Left ventricle myocardium inferior (tissue), 1 donor: ENCODE data around the gene EPB41L5. TPM values are rescaled to one million over a fixed set of nuclear protein-coding genes. Genes with fewer than 3 reads are reported as not detected.

ENCODE experiments used
- DNase-seq: peaks from one replicate; pipeline ENCODE4 v3.0.0-alpha.2; 2020
- H3K27ac ChIP-seq: fragments of 200-600 bp; replicated peaks from 2 replicates; pipeline ENCODE4 v1.8.0; 2021
- H3K27me3 ChIP-seq: fragments of 200-600 bp; 2 replicates; pipeline ENCODE4 v1.8.0; 2021; ENCODE audit warnings: low read depth
- H3K36me3 ChIP-seq: fragments of 200-600 bp; 2 replicates; pipeline ENCODE4 v1.8.0; 2021
- H3K4me1 ChIP-seq: fragments of 200-600 bp; 2 replicates; pipeline ENCODE4 v1.8.0; 2021
- H3K4me3 ChIP-seq: fragments of 200-600 bp; 2 replicates; pipeline ENCODE4 v1.8.0; 2021; ENCODE audit warnings: mild to moderate bottlenecking, moderate library complexity
- H3K9me3 ChIP-seq: fragments of 200-600 bp; replicated peaks from 2 replicates; pipeline ENCODE4 v1.8.0; 2021
- CTCF ChIP-seq: fragments of 200-600 bp; IDR thresholded peaks from 2 replicates; pipeline ENCODE4 v1.8.0; 2021; ENCODE audit warnings: antibody characterized with exemption, mild to moderate bottlenecking, borderline replicate concordance
- intact Hi-C: fragments of 100-400 bp; cut with micrococcal nuclease; formaldehyde crosslinking; loops from one replicate; pipeline ENCODE4 v1.11.0; 2022
- total RNA-seq: library from RNA; stranded (reverse); fragmentation: NEBNext Ultra II Directional; extraction: Animal tissue kit (Norgen Biotek cat#: 25700); gene quantifications from one replicate; pipeline ENCODE4 v1.2.1, GENCODE V29; 2021
- donor health status: DM: no; HTN: yes; CAD: no; lungs with severe emphysema.

EPB41L5 gene
- total RNA-seq, 1 donor from 2014 or later: 9.1 TPM

GRCh38 chr2:120123090-120123489 is 110.2 kb downstream of the EPB41L5 start:
- Histone ChIP-seq H3K36me3 (peaks cover 18% of the 10 kb centered on the region), H3K9me3 (peaks cover 18% of the 10 kb centered on the region), H3K4me1 (no peaks in the 10 kb centered on the region), H3K4me3 (no peak overlapping the region), H3K27ac (no peak overlapping the region), H3K27me3 (no peaks in the 10 kb centered on the region)
- DNase-seq: no peak
- TF ChIP-seq CTCF: no peak
- intact Hi-C loops: no loop called here

GRCh38 chr2:120125195-120125594 is 112.3 kb downstream of the EPB41L5 start:
- Histone ChIP-seq H3K4me3 (no peak overlapping the region), H3K9me3 (peaks cover 9% of the 10 kb centered on the region), H3K4me1 (no peaks in the 10 kb centered on the region), H3K36me3 (peaks cover 9% of the 10 kb centered on the region), H3K27ac (no peak overlapping the region), H3K27me3 (no peaks in the 10 kb centered on the region)
- intact Hi-C loops: no loop called here
- no peak for DNase-seq
- no peak for TF ChIP-seq CTCF

- intact Hi-C loops: no loop called here
- Histone ChIP-seq H3K36me3 (peaks cover 16% of the 10 kb centered on the region), H3K27me3 (no peaks in the 10 kb centered on the region), H3K9me3 (no peaks in the 10 kb centered on the region), H3K4me1 (no peaks in the 10 kb centered on the region), H3K4me3 (no peak overlapping the region), H3K27ac (no peak overlapping the region)
- no peak for TF ChIP-seq CTCF
- no peak for DNase-seq
Measured at GRCh38 chr2:120128216-120128615, 115.3 kb downstream of the EPB41L5 start.

- no peak for TF ChIP-seq CTCF
- Histone ChIP-seq H3K27ac (no peak overlapping the region), H3K36me3 (peaks cover 38% of the 10 kb centered on the region), H3K27me3 (no peaks in the 10 kb centered on the region), H3K9me3 (peaks cover 8% of the 10 kb centered on the region), H3K4me3 (no peak overlapping the region), H3K4me1 (no peaks in the 10 kb centered on the region)
- DNase-seq: no peak
- intact Hi-C loops: no loop called here
Measured at GRCh38 chr2:120132190-120132589, 119.3 kb downstream of the EPB41L5 start.

- no peak overlapping the region for H3K27ac ChIP-seq
Measured at GRCh38 chr2:120132691-120133090, 119.8 kb downstream of the EPB41L5 start.

More at GRCh38 chr2:120132691-120133090, 119.8 kb downstream of the EPB41L5 start:
- no peaks in the 10 kb centered on the region for H3K4me1 ChIP-seq
- no peak overlapping the region for H3K4me3 ChIP-seq
- intact Hi-C loops: no loop called here
- H3K36me3 ChIP-seq: peaks cover 33% of the 10 kb centered on the region
- TF ChIP-seq CTCF: no peak
- no peak for DNase-seq
- no peaks in the 10 kb centered on the region for H3K27me3 ChIP-seq
- H3K9me3 ChIP-seq: peaks cover 8% of the 10 kb centered on the region
